Measurements from ENCODE around the gene THEMIS2. TPM values are rescaled to one million over a fixed set of nuclear protein-coding genes. Genes with fewer than 3 reads are reported as not detected.
"Not testable (repeated sequence)": the region's sequence is repeated elsewhere in the genome, so short reads cannot be mapped to it uniquely, and the experiment has no call there.

THEMIS2 gene
- total RNA-seq (2014; rRNA removed) (5.0 and 5.7 TPM in 2 replicates), Bru-seq, nascent RNA (percentile 31 among the genes with signal in this experiment), BruChase-seq, experiment 1, labeled RNA remaining after a 6-hour chase (percentile 27 among the genes with signal in this experiment), BruChase-seq, experiment 2, labeled RNA remaining after a 2-hour chase (percentile 36 among the genes with signal in this experiment)
- long read RNA-seq, partial matches to known transcripts, result 0 of 4 reads
- long read RNA-seq, other reads (novel, unspliced or antisense), result 1 of 4 reads

- POLR2A ChIA-PET (ENCODE audit: unreplicated experiment), result no interaction called here
- ATAC-seq (peak; percentile 42), DNase-seq (peak; percentile 23)
- no peaks in the 10 kb centered on the region for H3K79me2 ChIP-seq (ENCODE audit: low read length)
- intact Hi-C loops (cut with micrococcal nuclease), result no loop called here
- H3K9me2 ChIP-seq (replicated peaks; ENCODE audit: low read length), result no peaks in the 10 kb centered on the region
- peak within 1 kb of the TSS; percentile 79 for H3K4me2 ChIP-seq (ENCODE audit: low read length)
- CTCF ChIA-PET, result no interaction called here
- TF ChIP-seq EZH2 (IDR thresholded peaks at IDR 0.05; ENCODE audit: low read length, unreplicated experiment) (no peak), EZH2phosphoT487 (IDR thresholded peaks at IDR 0.05; ENCODE audit: borderline replicate concordance, low read length) (no peak)
- TF ChIP-seq, protein P1, sequence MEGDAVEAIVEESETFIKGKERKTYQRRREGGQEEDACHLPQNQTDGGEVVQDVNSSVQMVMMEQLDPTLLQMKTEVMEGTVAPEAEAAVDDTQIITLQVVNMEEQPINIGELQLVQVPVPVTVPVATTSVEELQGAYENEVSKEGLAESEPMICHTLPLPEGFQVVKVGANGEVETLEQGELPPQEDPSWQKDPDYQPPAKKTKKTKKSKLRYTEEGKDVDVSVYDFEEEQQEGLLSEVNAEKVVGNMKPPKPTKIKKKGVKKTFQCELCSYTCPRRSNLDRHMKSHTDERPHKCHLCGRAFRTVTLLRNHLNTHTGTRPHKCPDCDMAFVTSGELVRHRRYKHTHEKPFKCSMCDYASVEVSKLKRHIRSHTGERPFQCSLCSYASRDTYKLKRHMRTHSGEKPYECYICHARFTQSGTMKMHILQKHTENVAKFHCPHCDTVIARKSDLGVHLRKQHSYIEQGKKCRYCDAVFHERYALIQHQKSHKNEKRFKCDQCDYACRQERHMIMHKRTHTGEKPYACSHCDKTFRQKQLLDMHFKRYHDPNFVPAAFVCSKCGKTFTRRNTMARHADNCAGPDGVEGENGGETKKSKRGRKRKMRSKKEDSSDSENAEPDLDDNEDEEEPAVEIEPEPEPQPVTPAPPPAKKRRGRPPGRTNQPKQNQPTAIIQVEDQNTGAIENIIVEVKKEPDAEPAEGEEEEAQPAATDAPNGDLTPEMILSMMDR (conservative IDR thresholded peaks at IDR 0.05; ENCODE audit: low read depth, low read length), result no peak
- H3K4me3 ChIP-seq (ENCODE audit: low read length), result peak within 1 kb of the TSS; percentile 67
- H3K27ac ChIP-seq (ENCODE audit: low read length), result no peak within 1 kb of the TSS
- H3K27me3 ChIP-seq (ENCODE audit: low read length), result no peaks in the 10 kb centered on the region
- BruUV-seq (replicated peaks), result no TSS peak
- H3K4me1 ChIP-seq (ENCODE audit: insufficient read depth, low read length), result peaks cover 12% of the 10 kb centered on the region
- no peaks in the 10 kb centered on the region for H3F3A ChIP-seq (ENCODE audit: low read length, unreplicated experiment)
- no peaks in the 10 kb centered on the region for H3K36me3 ChIP-seq (ENCODE audit: low read depth, low read length)
- H2AFZ ChIP-seq (ENCODE audit: low read length), result peak within 1 kb of the TSS; percentile 59; the same call in 1 of the 2 replicates
- no peaks in the 10 kb centered on the region for H3K9me3 ChIP-seq (ENCODE audit: low read length)
- H4K20me1 ChIP-seq (ENCODE audit: low read length), result no peaks in the 10 kb centered on the region
- peak within 1 kb of the TSS; percentile 45 for H3K9ac ChIP-seq (ENCODE audit: low read length)
These were observed at the start of gene THEMIS2 for GRCh38 chr1:27872059-27872801. THEMIS2 (plus strand) TSS chr1:27872544; CDS start chr1:27872572, 28 bp downstream.

- no peaks in the 10 kb centered on the region for H3K79me2 ChIP-seq (ENCODE audit: low read length)
- H3K36me3 ChIP-seq (ENCODE audit: low read depth, low read length), result no peaks in the 10 kb centered on the region
- DNase-seq (no peak), ATAC-seq (no peak)
- H3K27me3 ChIP-seq (ENCODE audit: low read length), result no peaks in the 10 kb centered on the region
- intact Hi-C loops (cut with micrococcal nuclease), result no loop called here
- no peaks in the 10 kb centered on the region for H3K9me2 ChIP-seq (replicated peaks; ENCODE audit: low read length)
- no peak overlapping the region for H3K4me3 ChIP-seq (ENCODE audit: low read length)
- BruUV-seq (replicated peaks), result no TSS peak
- no peaks in the 10 kb centered on the region for H4K20me1 ChIP-seq (ENCODE audit: low read length)
- H3K9ac ChIP-seq (ENCODE audit: low read length), result no peak overlapping the region
- POLR2A ChIA-PET (ENCODE audit: unreplicated experiment), result no interaction called here
- no peaks in the 10 kb centered on the region for H3F3A ChIP-seq (ENCODE audit: low read length, unreplicated experiment)
- no peak overlapping the region for H3K4me2 ChIP-seq (ENCODE audit: low read length)
- TF ChIP-seq EZH2 (IDR thresholded peaks at IDR 0.05; ENCODE audit: low read length, unreplicated experiment) (no peak), EZH2phosphoT487 (IDR thresholded peaks at IDR 0.05; ENCODE audit: borderline replicate concordance, low read length) (no peak)
- TF ChIP-seq, protein P1 (conservative IDR thresholded peaks at IDR 0.05; ENCODE audit: low read depth, low read length), result no peak
- H3K4me1 ChIP-seq (ENCODE audit: insufficient read depth, low read length), result no peaks in the 10 kb centered on the region
- H2AFZ ChIP-seq (ENCODE audit: low read length), result no peak overlapping the region
- no peak overlapping the region for H3K27ac ChIP-seq (ENCODE audit: low read length)
- H3K9me3 ChIP-seq (ENCODE audit: low read length), result no peaks in the 10 kb centered on the region
- CTCF ChIA-PET, result no interaction called here
These were observed 48.6 kb upstream of the THEMIS2 start for GRCh38 chr1:27823784-27824183.

DNA sequence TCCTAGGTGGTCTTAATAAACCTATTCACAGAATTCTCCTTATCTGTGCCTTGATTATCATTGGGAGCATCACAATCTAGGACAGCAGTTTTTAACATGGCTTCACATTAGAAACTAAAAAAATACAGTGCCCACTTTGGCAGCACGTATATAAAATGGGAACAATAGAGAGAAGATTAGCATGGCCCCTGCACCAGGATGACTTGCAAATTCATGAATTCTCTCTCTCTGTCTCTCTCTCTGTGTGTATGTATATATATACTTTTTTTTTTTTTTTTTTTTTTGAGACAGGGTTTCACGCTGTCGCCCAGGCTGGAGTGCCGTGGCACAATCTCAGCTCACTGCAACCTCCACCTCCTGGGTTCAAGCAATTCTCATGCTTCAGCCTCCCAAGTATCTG, 47.9 kb upstream of the THEMIS2 start:
- no peak for ATAC-seq
- Histone ChIP-seq H3K36me3 (ENCODE audit: low read depth, low read length) (no peaks in the 10 kb centered on the region), H3K9me2 (replicated peaks; ENCODE audit: low read length) (no peaks in the 10 kb centered on the region), H3K4me3 (ENCODE audit: low read length) (no peak overlapping the region), H3K27me3 (ENCODE audit: low read length) (no peaks in the 10 kb centered on the region), H3K27ac (ENCODE audit: low read length) (no peak overlapping the region), H3K9me3 (ENCODE audit: low read length) (no peaks in the 10 kb centered on the region), H3K9ac (ENCODE audit: low read length) (no peak overlapping the region), H3K4me2 (ENCODE audit: low read length) (no peak overlapping the region), H3K4me1 (ENCODE audit: insufficient read depth, low read length) (no peaks in the 10 kb centered on the region), H3K79me2 (ENCODE audit: low read length) (no peaks in the 10 kb centered on the region), H2AFZ (ENCODE audit: low read length) (no peak overlapping the region), H4K20me1 (ENCODE audit: low read length) (no peaks in the 10 kb centered on the region), H3F3A (ENCODE audit: low read length, unreplicated experiment) (no peaks in the 10 kb centered on the region)
- intact Hi-C loops (cut with micrococcal nuclease), result no loop called here
- POLR2A ChIA-PET (ENCODE audit: unreplicated experiment), result no interaction called here
- DNase-seq, result no peak
- no TSS peak for BruUV-seq (replicated peaks)
- CTCF ChIA-PET, result no interaction called here
- TF ChIP-seq EZH2phosphoT487 (IDR thresholded peaks at IDR 0.05; ENCODE audit: borderline replicate concordance, low read length) (no peak), EZH2 (IDR thresholded peaks at IDR 0.05; ENCODE audit: low read length, unreplicated experiment) (no peak)
- TF ChIP-seq, protein P1 (conservative IDR thresholded peaks at IDR 0.05; ENCODE audit: low read depth, low read length), result no peak

DNA sequence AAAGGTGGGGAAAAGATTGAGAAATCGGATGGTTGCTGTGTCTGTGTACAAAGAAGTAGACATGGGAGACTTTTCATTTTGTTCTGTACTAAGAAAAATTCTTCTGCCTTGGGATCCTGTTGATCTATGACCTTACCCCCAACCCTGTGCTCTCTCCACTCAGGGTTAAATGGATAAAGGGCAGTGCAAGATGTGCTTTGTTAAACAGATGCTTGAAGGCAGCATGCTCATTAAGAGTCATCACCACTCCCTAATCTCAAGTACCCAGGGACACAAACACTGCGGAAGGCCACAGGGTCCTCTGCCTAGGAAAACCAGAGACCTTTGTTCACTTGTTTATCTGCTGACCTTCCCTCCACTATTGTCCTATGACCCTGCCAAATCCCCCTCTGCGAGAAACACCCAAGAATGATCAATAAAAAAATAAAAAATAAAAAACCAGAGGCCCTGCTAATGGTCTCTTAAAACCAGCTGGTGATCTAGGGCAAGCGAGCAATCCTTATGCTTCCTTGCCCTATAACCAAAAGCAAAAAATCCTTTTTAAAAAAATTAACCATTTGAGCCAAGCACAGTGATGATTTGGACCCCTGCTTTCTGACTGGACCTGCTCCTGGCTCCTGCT, 42.9 kb upstream of the THEMIS2 start:
- Histone ChIP-seq H3K36me3 (ENCODE audit: low read depth, low read length) (peaks cover 15% of the 10 kb centered on the region), H3K9ac (ENCODE audit: low read length) (peak overlapping the region; percentile 99; the same call in 1 of the 2 replicates), H3K4me2 (ENCODE audit: low read length) (peak overlapping the region; percentile 86; the same call in 1 of the 2 replicates), H3K79me2 (ENCODE audit: low read length) (peaks cover 38% of the 10 kb centered on the region), H3K4me1 (ENCODE audit: insufficient read depth, low read length) (peaks cover 19% of the 10 kb centered on the region)
- intact Hi-C loops (cut with micrococcal nuclease); H3K27me3 ChIP-seq (ENCODE audit: low read length); H3K4me3 ChIP-seq (ENCODE audit: low read length); H4K20me1 ChIP-seq (ENCODE audit: low read length); POLR2A ChIA-PET (ENCODE audit: unreplicated experiment); DNase-seq; ATAC-seq; H3K9me2 ChIP-seq (replicated peaks; ENCODE audit: low read length); H3K27ac ChIP-seq (ENCODE audit: low read length); CTCF ChIA-PET; H3F3A ChIP-seq (ENCODE audit: low read length, unreplicated experiment); H3K9me3 ChIP-seq (ENCODE audit: low read length); H2AFZ ChIP-seq (ENCODE audit: low read length); BruUV-seq (replicated peaks): not testable (repeated sequence)

All from PC-3 (cell line).